22Rv1 (cell line): ENCODE measurements around the gene PPP3CA.
A peak's percentile ranks its signal among the peaks of the same experiment; 100 is the strongest.

Source experiments
- H3K27ac ChIP-seq: fragments of 450-650 bp; 2 replicates; pipeline ENCODE4 v1.5.1; 2017
- ZFX ChIP-seq: fragments of 450-650 bp; IDR thresholded peaks from 2 replicates; pipeline ENCODE4 v1.6.1; 2017; ENCODE audit warnings: antibody characterized with exemption, borderline replicate concordance
- TF ChIP-seq, protein P1 (sequence below): fragments of 450-650 bp; IDR thresholded peaks from 2 replicates; pipeline ENCODE4 v1.5.1; 2017; ENCODE audit warnings: mild to moderate bottlenecking

Gene PPP3CA

DNA sequence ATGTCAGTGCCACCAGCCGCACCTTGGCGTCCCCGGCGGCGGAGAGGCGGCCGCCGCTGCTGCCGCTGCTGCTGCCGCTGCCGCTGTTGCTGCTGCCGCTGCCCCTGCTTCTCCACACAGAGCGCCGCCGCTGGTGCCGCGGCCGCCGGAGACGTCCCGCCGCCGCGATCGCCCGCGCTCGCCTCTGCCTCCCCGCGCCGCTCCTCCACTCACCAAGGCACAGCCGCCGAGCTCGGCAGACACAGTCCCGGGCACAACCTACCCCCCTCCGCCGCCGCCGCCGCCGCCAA is at the start of gene PPP3CA:
Gene PPP3CA (minus strand): TSS at position 260 of the 290 bp plus-strand sequence.
- peak within 1 kb of the TSS; percentile 98 for H3K27ac ChIP-seq
- no peak for TF ChIP-seq ZFX

DNA sequence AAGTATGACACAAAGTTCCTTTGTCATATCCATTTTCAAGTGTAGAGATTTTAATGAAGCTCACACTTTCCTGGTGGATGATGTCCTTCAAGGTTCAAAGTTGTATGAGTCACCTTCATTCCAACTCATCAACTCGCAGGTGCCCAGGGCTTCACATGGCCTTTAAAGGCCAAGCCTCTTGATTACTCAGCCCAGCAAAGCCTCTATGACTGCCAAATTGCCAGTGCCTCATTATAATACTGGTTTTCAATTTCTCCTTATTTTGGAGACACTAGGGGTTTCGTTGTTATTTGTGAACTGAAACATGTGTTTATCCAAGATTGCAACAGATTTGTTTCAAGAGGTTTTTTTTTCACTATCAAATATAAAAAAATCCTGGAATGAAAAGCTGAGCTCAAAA is 45.9 kb upstream of the PPP3CA start:
- no peak overlapping the region for H3K27ac ChIP-seq
- TF ChIP-seq, protein P1, sequence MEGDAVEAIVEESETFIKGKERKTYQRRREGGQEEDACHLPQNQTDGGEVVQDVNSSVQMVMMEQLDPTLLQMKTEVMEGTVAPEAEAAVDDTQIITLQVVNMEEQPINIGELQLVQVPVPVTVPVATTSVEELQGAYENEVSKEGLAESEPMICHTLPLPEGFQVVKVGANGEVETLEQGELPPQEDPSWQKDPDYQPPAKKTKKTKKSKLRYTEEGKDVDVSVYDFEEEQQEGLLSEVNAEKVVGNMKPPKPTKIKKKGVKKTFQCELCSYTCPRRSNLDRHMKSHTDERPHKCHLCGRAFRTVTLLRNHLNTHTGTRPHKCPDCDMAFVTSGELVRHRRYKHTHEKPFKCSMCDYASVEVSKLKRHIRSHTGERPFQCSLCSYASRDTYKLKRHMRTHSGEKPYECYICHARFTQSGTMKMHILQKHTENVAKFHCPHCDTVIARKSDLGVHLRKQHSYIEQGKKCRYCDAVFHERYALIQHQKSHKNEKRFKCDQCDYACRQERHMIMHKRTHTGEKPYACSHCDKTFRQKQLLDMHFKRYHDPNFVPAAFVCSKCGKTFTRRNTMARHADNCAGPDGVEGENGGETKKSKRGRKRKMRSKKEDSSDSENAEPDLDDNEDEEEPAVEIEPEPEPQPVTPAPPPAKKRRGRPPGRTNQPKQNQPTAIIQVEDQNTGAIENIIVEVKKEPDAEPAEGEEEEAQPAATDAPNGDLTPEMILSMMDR = no peak
- no peak for TF ChIP-seq ZFX

DNA sequence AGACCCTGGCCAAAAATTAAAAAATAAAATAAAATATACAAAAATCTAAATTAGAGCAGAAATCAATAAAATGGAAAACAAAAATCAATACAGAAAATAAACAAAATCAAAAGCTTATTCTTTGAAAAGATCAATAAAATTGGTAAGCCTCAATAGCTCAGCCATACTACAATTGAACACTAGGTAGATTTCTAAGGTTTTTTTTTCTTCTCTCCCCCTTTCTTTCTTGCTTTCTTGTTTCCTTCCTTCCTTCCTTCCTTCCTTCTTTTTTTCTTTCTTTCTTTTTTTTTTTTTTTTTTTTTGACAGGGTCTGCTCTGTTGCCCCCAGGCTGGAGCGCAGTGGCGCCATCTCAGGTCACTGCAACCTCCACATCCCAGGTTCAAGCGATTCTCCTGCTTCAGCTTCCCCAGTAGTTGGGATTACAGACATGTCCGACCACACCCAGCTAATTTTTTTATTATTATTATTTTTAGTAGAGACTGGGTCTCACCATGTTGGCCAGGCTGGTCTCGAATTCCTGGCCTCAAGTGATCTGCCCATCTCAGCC is 23.4 kb upstream of the PPP3CA start:
- H3K27ac ChIP-seq = no peak overlapping the region
- TF ChIP-seq, protein P1 = peak; percentile 29
- TF ChIP-seq ZFX = no peak

DNA sequence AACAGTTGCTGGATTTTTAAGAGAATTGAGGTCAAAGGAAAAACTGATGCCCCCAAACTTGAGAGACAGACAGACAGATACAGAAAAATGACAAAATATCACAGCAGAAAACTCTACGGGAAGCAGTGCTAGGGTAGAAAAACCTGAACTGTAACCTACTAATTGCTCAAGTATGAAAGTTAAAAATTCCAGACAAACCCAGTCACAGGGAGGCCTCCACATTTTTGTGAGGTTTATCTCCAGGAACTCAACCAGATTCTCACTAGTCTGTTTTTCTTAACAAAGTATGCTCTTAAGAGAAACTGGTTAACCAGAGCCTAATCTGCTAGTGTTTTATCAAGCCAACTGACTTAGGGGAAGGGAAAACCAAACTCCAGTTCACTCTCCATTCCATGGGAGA is 19.9 kb upstream of the PPP3CA start:
- no peak overlapping the region for H3K27ac ChIP-seq
- TF ChIP-seq ZFX = no peak
- TF ChIP-seq, protein P1 = no peak

DNA sequence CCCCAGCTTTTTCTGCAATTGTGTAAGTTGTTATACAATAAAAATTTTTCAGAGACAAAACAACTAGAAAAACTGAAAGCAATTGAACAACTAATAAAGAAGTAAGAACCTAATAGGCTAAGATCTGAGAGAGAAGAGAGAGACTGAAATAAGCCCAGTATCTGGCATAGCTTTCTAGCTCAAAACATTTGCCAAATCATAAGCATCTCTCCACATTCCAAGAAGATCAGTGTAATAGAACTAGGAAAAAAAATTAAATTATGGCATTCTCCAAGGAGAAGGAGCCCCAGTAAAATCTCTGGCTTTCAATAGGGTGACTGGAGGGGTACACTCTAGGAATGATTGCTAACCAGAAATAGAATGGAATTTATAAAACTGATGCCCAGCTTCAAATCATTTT is 19.0 kb upstream of the PPP3CA start:
- TF ChIP-seq, protein P1 = no peak
- TF ChIP-seq ZFX = no peak
- no peak overlapping the region for H3K27ac ChIP-seq

DNA sequence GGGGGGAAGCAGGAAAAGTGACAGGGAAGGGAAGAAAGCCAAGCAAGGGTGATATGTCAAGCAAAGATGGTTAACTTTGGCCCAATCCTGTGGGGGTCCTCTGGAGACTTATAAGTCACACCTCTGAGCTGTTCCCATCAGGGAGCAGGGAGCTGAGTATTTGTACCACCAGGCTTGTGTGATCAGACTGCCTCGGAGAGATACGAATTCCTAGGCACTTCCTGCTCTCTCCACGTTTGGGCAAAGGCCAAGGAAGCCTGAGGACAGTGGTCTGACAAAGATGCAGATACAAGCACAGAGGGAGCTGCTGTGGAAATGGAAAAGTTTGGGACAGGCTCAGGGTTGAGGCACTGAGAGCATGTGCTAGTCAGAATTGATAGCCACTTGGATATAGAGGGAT is 10.4 kb upstream of the PPP3CA start:
- no peak overlapping the region for H3K27ac ChIP-seq
- TF ChIP-seq ZFX = no peak
- TF ChIP-seq, protein P1 = no peak

DNA sequence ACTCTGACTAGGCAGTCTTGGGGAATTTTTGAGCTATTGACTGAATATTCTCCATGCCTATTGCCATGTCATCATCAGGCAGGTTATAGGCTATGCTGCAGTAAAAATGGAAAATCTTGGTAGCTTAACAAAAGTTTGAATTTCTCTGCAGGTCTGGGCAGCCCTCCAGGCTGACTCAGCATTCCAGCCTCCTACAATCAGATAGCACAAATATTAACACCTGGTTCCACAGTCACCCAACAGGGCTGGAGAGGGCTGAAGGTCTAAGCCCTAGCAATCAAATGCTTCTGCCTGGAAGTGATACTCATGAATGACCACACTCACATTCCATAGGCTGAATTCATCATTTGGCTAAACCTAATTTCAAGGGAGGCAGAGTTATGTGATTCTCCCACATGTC is 9.6 kb upstream of the PPP3CA start:
- H3K27ac ChIP-seq = no peak overlapping the region
- TF ChIP-seq, protein P1 = no peak
- no peak for TF ChIP-seq ZFX
